HG03457 (cell line): ENCODE results near the gene ANKEF1.

ENCODE experiments used
- ATAC-seq: cut with Tn5 transposase; IDR thresholded peaks from one replicate; pipeline ENCODE4 v1.9.1; 2021; ENCODE audit warnings: moderate number of reproducible peaks; ENCODE audit not compliant: unreplicated experiment

Gene ANKEF1

GRCh38 chr20:10078403-10078802 is 43.6 kb downstream of the ANKEF1 start:
- ATAC-seq = no peak

GRCh38 chr20:10079964-10080363 is 45.2 kb downstream of the ANKEF1 start:
- ATAC-seq = no peak

GRCh38 chr20:10080574-10080973 is 45.8 kb downstream of the ANKEF1 start:
- ATAC-seq = no peak

GRCh38 chr20:10089871-10090587 is 55.2 kb downstream of the ANKEF1 start:
- no peak for ATAC-seq

- ATAC-seq = no peak
Measured at GRCh38 chr20:10090588-10091166, 55.9 kb downstream of the ANKEF1 start.

GRCh38 chr20:10093087-10093591 is 58.4 kb downstream of the ANKEF1 start:
- ATAC-seq = no peak

GRCh38 chr20:10094566-10095173 is 59.9 kb downstream of the ANKEF1 start:
- ATAC-seq = no peak

GRCh38 chr20:10096790-10097189 is 62.0 kb downstream of the ANKEF1 start:
- no peak for ATAC-seq

GRCh38 chr20:10105046-10105445 is 70.3 kb downstream of the ANKEF1 start:
- ATAC-seq = no peak
